Ovary (tissue), 9 donors: Measurements from ENCODE around the gene CPNE1. TPM values are rescaled to one million over a fixed set of nuclear protein-coding genes. Genes with fewer than 3 reads are reported as not detected.

ENCODE experiments used
- DNase-seq, 5 donors: peaks; one replicate each; pipeline ENCODE4 v3.0.0-alpha.2; 2019 to 2020
- H3K27ac ChIP-seq, 2 donors: fragments of 200-600 bp; one replicate each; pipeline versions ENCODE4 v1.5.1 to v1.8.0; 2019 to 2022
- H3K27me3 ChIP-seq: fragments of 200-600 bp; one replicate; pipeline ENCODE4 v1.8.0; 2022
- H3K36me3 ChIP-seq: fragments of 200-600 bp; sonication (generic); one replicate; pipeline ENCODE4 v1.5.1; 2019
- H3K4me1 ChIP-seq: one replicate; pipeline ENCODE4 v1.8.1; 2013; ENCODE audit warnings: mild to moderate bottlenecking, moderate library complexity; ENCODE audit not compliant: insufficient read depth
- H3K4me3 ChIP-seq: fragments of 200-600 bp; sonication (generic); one replicate; pipeline ENCODE4 v1.5.1; 2017
- H3K9me3 ChIP-seq, 2 donors: fragments of 200-600 bp in 1 of 2; sonication (generic) in 1 of 2; one replicate each; pipeline versions ENCODE4 v1.5.1 to v1.8.1; 2013 to 2019; ENCODE audit warnings: mild to moderate bottlenecking in 1 of 2, moderate library complexity in 1 of 2
- CTCF ChIP-seq, 3 donors: fragments of 450-650 bp in 2 of 3; fragments of 200-600 bp in 1 of 3; IDR thresholded peaks; one replicate each; pipeline versions ENCODE4 v1.5.1 to v1.8.0; 2016 to 2022; ENCODE audit warnings: antibody characterized with exemption in 3 of 3, mild to moderate bottlenecking in 1 of 3
- EP300 ChIP-seq: sonication (generic); formaldehyde crosslinking; IDR thresholded peaks from one replicate; pipeline ENCODE4 v1.6.1; 2017; ENCODE audit warnings: antibody characterized with exemption
- POLR2A ChIP-seq: fragments of 450-650 bp; IDR thresholded peaks from one replicate; pipeline ENCODE4 v1.6.1; 2017; ENCODE audit warnings: antibody characterized with exemption, mild to moderate bottlenecking, moderate library complexity
- WGBS, 3 donors: extraction: QIAGEN DNeasy Blood & Tissue Kit in 1 of 3; methylation state at CpG; one replicate each; pipeline versions ENCODE4 v1.1.5 to v1.1.7; 2013 to 2017; 5-methylcytosine and 5-hydroxymethylcytosine counted together
- intact Hi-C, 4 donors: fragments of 100-400 bp; cut with DNase I; formaldehyde crosslinking; loops; one replicate each; pipeline versions ENCODE4 v1.11.0 to v1.15.1; 2022 to 2023
- polyA plus RNA-seq, 2 donors: library from polyadenylated mRNA; stranded (reverse); fragments of 200-250 nt in 1 of 2; fragments of 350-450 nt in 1 of 2; fragmentation: Illumina TruSeq in 1 of 2; extraction: RNeasy Lipid Tissue Mini Kit (QIAGEN cat#74804) in 1 of 2; gene quantifications; one replicate each; pipeline ENCODE4 v1.2.3, GENCODE V29; 2013 to 2014
- total RNA-seq, 7 donors: library from RNA; depleted of rRNA in 2 of 7; stranded (reverse); fragments of >200 nt in 2 of 7; fragmentation: NEBNext Ultra II Directional in 3 of 7; extraction: Animal tissue kit (Norgen Biotek cat#: 25700) in 3 of 7; gene quantifications; one replicate each; pipeline versions ENCODE4 v1.1.0 to v1.2.4, GENCODE V29; 2016 to 2023
- donor health status: DM: no; HTN: no; CAD: no; lungs with moderate emphysema.
- donor health status: DM: no; HTN: no; CAD: no.
- donor health status: Bipolar disorder and iron deficiency.
- donor health status: DM: yes; HTN: yes; CAD: no.
- donor health status: DM: no; HTN: no; CAD: no.
- donor health status: DM: yes; HTN: yes; CAD: no.

Gene CPNE1
- total and polyA plus RNA-seq, 9 donors, result 97.5 to 173 (median 157) TPM

GRCh38 chr20:35592339-35592974 lies 72.2 kb downstream of the CPNE1 start:
- no peak for TF ChIP-seq CTCF (IDR thresholded peaks at IDR 0.05)
- TF ChIP-seq POLR2A, result no peak
- no peak for TF ChIP-seq EP300
- 39 to 58% (median 50%) methylated on average over 2 of the region's 2 CpGs for WGBS, 3 donors
- intact Hi-C loops, result no loop called here

GRCh38 chr20:35588397-35588796 lies 76.3 kb downstream of the CPNE1 start:
- no peak for DNase-seq
- H3K27ac ChIP-seq, result no peak overlapping the region
- no peak overlapping the region for H3K4me3 ChIP-seq
- no peaks in the 10 kb centered on the region for H3K9me3 ChIP-seq
- WGBS, 3 donors, result 89 to 92% (median 89%) methylated on average over 14 of the region's 14 CpGs
- no peaks in the 10 kb centered on the region for H3K27me3 ChIP-seq
- H3K36me3 ChIP-seq, result no peaks in the 10 kb centered on the region
- intact Hi-C loops, result no loop called here
- no peaks in the 10 kb centered on the region for H3K4me1 ChIP-seq
- no peak for TF ChIP-seq EP300
- no peak for TF ChIP-seq POLR2A
- no peak for TF ChIP-seq CTCF (IDR thresholded peaks at IDR 0.05)

More at GRCh38 chr20:35592339-35592974, 72.2 kb downstream of the CPNE1 start:
- Histone ChIP-seq H3K36me3 (no peaks in the 10 kb centered on the region), H3K4me3 (no peak overlapping the region), H3K27ac (no peak overlapping the region), H3K4me1 (no peaks in the 10 kb centered on the region), H3K9me3 (no peaks in the 10 kb centered on the region), H3K27me3 (no peaks in the 10 kb centered on the region)
- no peak for DNase-seq

GRCh38 chr20:35587436-35587835 lies 77.3 kb downstream of the CPNE1 start:
- WGBS, 3 donors, result 80 to 88% (median 84%) methylated on average over 2 of the region's 2 CpGs
- TF ChIP-seq CTCF (IDR thresholded peaks at IDR 0.05) (no peak), POLR2A (no peak), EP300 (no peak)
- no peak overlapping the region for H3K4me3 ChIP-seq
- H3K36me3 ChIP-seq, result no peaks in the 10 kb centered on the region
- no peak for DNase-seq
- H3K27me3 ChIP-seq, result no peaks in the 10 kb centered on the region
- no peaks in the 10 kb centered on the region for H3K4me1 ChIP-seq
- no peaks in the 10 kb centered on the region for H3K9me3 ChIP-seq
- intact Hi-C loops, result no loop called here
- H3K27ac ChIP-seq, result no peak overlapping the region

GRCh38 chr20:35586751-35587425 lies 77.8 kb downstream of the CPNE1 start:
- H3K9me3 ChIP-seq, result no peaks in the 10 kb centered on the region
- WGBS, 3 donors, result 93 to 97% (median 95%) methylated on average over 6 of the region's 6 CpGs
- H3K4me1 ChIP-seq, result no peaks in the 10 kb centered on the region
- H3K4me3 ChIP-seq, result no peak overlapping the region
- DNase-seq, result no peak
- H3K27me3 ChIP-seq, result no peaks in the 10 kb centered on the region
- intact Hi-C loops, result no loop called here
- no peak overlapping the region for H3K27ac ChIP-seq
- H3K36me3 ChIP-seq, result no peaks in the 10 kb centered on the region
- TF ChIP-seq EP300, result no peak
- no peak for TF ChIP-seq CTCF (IDR thresholded peaks at IDR 0.05)
- TF ChIP-seq POLR2A, result no peak
